ENCODE data around the gene MOCS2. TPM values are rescaled to one million over a fixed set of nuclear protein-coding genes. Genes with fewer than 3 reads are reported as not detected.

Gene MOCS2
- total and polyA plus RNA-seq, 2 of the 8 experiments (the other 6 are each of a cell fraction or from before 2014, with no cell fraction given): 6.7 to 16.1 TPM

- Histone ChIP-seq H3K27me3 (replicated peaks in 1 of 4; ENCODE audit: control insufficient read depth in 3 of 4, extremely low read depth in 1 of 4, insufficient read depth in 3 of 4, low read length in 3 of 4) (no peaks in the 10 kb centered on the region), H3K18ac (ENCODE audit: extremely low read depth, low read length) (no peak overlapping the region), H4K5ac (ENCODE audit: insufficient read length, low read depth, low read length) (no peak overlapping the region), H2BK5ac (ENCODE audit: low read depth, low read length) (no peak overlapping the region), H3K9me3 (ENCODE audit: insufficient read depth in 2 of 2, low read depth in 1 of 2, low read length in 1 of 2) (no peaks in the 10 kb centered on the region), H3K23me2 (ENCODE audit: low read depth, low read length) (no peaks in the 10 kb centered on the region), H2AFZ (ENCODE audit: low read length) (no peak overlapping the region), H2BK12ac (ENCODE audit: low read depth, low read length) (no peak overlapping the region), H4K20me1 (replicated peaks in 1 of 2; ENCODE audit: control insufficient read depth in 1 of 2, insufficient read depth in 2 of 2, low read length in 2 of 2) (no peaks in the 10 kb centered on the region), H3K4me3 (ENCODE audit: extremely low read depth in 1 of 4, insufficient read depth in 2 of 4, low read depth in 3 of 4, low read length in 4 of 4) (no peak overlapping the region), H4K8ac (ENCODE audit: extremely low read depth, insufficient read depth, low read length) (no peak overlapping the region), H3K9ac (replicated peaks in 1 of 4; ENCODE audit: extremely low read depth in 1 of 4, low read depth in 3 of 4, low read length in 3 of 4) (no peak overlapping the region), H2BK15ac (ENCODE audit: low read length) (no peak overlapping the region), H3K36me3 (ENCODE audit: control insufficient read depth in 2 of 4, insufficient read depth in 4 of 4, low read length in 3 of 4) (no peaks in the 10 kb centered on the region), H3K27ac (ENCODE audit: low read depth, low read length) (no peak overlapping the region), H2BK20ac (ENCODE audit: low read length) (no peak overlapping the region), H4K91ac (replicated peaks; ENCODE audit: insufficient read length, low read length) (no peak overlapping the region), H2AK5ac (ENCODE audit: low read depth, low read length) (no peak overlapping the region), H3K4me1 (replicated peaks in 1 of 4; ENCODE audit: control insufficient read depth in 3 of 4, insufficient read depth in 4 of 4, low read length in 3 of 4) (no peaks in the 10 kb centered on the region), H2BK120ac (replicated peaks; ENCODE audit: low read depth, low read length) (no peak overlapping the region), H3K23ac (ENCODE audit: insufficient read length) (no peak overlapping the region), H3K79me1 (ENCODE audit: low read depth, low read length) (no peaks in the 10 kb centered on the region), H3K56ac (replicated peaks; ENCODE audit: insufficient read length, low read depth, low read length) (no peak overlapping the region), H3K14ac (ENCODE audit: insufficient read length) (no peak overlapping the region), H3K4me2 (ENCODE audit: insufficient read depth in 1 of 2, low read depth in 2 of 2, low read length in 2 of 2) (no peak overlapping the region), H3K4ac (replicated peaks; ENCODE audit: insufficient read length, low read depth, low read length) (no peak overlapping the region), H3K79me2 (ENCODE audit: control insufficient read depth in 1 of 2, insufficient read depth in 2 of 2, low read length in 2 of 2) (no peaks in the 10 kb centered on the region)
- POLR2A ChIA-PET (ENCODE audit: partially characterized antibody): no interaction called here
- FAIRE-seq: no peak
- no peak for DNase-seq (ENCODE audit: low read depth in 1 of 2, low spot score in 2 of 2)
- WGBS, 2 experiments (ENCODE audit: extremely low coverage in 1 of 2, insufficient coverage in 1 of 2, insufficient read length in 1 of 2, insufficient replicate concordance in 2 of 2, low coverage in 1 of 2, low lambda C conversion rate in 2 of 2, missing lambda C conversion rate in 1 of 2): 80% methylated on average over 5 of the region's 5 CpGs; no CpG with 5 or more reads in 1 of the 2 experiments
- CTCF ChIA-PET (ENCODE audit: partially characterized antibody): interaction anchor here (0.7 to 7.2 kb wide), 6 partner anchors 9 to 141 kb away, joined by 3 to 66 read pairs (median 4); no protein-coding TSS in a partner anchor
- TF ChIP-seq KDM5A (IDR thresholded peaks at IDR 0.05; ENCODE audit: low read length) (no peak), KDM4A (IDR thresholded peaks at IDR 0.05; ENCODE audit: low read depth, low read length, severe bottlenecking) (no peak), CEBPB (IDR thresholded peaks at IDR 0.05; ENCODE audit: low read depth, low read length) (no peak), SIN3A (conservative IDR thresholded peaks at IDR 0.05 in 1 of 2, IDR thresholded peaks at IDR 0.05 in 1 of 2; ENCODE audit: low read depth in 1 of 2, low read length in 2 of 2) (no peak), FOSL1 (IDR thresholded peaks at IDR 0.05; ENCODE audit: insufficient read depth, low read depth, low read length) (no peak), BRCA1 (IDR thresholded peaks at IDR 0.05; ENCODE audit: low read depth, low read length) (no peak), ASH2L (IDR thresholded peaks at IDR 0.05; ENCODE audit: low read length) (no peak)
Observed at GRCh38 chr5:53090229-53090628, 19.3 kb downstream of the MOCS2 start.
